Glomerular endothelial cell (primary cell): Measurements from ENCODE around the gene DIO3. TPM values are rescaled to one million over a fixed set of nuclear protein-coding genes. Genes with fewer than 3 reads are reported as not detected.
"Not testable (repeated sequence)": the region's sequence is repeated elsewhere in the genome, so short reads cannot be mapped to it uniquely, and the experiment has no call there.

Source experiments
- DNase-seq: peaks from one replicate; pipeline ENCODE4 v3.0.0-alpha.2; 2011; ENCODE audit warnings: low read depth, low spot score; ENCODE audit errors: extremely low read depth
- total RNA-seq: library from RNA; depleted of rRNA; stranded (reverse); fragments of >200 nt; gene quantifications from 2 replicates; pipeline ENCODE4 v1.2.3, GENCODE V29; 2015

The DIO3 gene
- total RNA-seq, 1 donor from 2014 or later = not detected

DNA sequence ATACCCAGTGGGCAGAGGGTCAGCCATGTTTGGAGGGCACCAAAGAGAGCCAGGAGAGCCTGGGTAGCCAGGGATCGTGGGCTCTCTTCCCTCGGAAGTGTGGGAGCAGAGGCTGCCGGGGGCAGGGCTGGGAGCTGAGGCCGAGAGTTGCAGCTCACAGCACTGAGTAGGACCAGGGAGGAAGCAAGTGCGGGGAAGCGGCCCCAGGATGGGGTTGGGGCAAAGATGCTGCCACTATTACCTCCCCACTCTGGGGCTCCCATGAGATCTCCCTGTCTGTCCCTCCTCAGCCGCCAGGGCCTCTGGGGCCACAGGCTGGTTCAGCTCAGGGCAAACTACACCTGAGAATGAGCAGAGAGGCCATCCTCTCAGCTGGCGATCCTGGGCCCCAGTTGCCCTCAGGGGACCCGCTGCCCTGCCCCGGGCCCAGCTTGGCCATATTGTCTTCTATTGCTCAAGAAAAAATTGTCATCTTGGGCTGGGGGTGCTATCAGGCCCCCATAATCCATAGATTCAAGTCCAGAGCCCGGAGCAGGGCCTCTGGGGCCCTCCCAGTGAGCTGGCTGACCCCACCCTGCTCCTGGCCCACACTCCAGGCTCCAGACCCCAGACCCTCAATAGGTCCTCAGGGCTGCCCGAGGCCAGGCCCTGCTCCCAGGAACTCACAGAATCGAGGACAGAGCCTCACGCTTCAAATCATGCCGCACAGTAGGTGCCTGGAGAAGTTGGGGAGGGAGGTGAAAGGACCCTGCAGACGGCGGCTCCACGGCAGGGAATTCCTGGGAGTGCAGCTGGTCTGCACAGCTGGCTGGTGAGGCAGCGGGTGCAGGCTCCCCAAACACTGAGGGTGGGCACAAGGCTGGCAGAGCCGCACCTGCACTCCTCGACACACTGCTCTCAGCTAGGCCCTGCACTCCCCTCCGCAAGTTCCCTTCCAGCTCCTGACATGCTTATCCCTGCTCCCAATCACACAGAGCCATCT, 20.5 kb upstream of the DIO3 start:
- no peak for DNase-seq

DNA sequence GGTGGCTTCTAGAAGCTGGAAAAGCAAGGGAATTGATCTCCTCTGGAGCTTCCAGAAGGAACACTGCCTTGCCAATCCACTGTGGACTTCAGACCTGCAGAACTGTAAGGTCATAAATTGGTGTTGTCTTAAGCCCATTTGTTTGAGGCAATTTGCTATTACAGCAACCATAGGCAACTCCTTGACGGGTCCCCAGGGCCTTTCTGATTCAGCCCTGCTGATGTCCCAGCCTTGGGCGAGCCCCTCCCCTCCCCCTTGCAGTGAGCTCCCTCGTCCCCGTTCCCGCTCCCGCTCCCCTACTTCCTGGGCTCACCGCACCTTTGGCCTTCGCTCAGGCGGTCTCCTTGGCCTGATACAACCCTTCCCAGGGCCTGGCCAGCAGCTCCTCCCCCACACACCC, 18.9 kb upstream of the DIO3 start:
- DNase-seq = no peak

DNA sequence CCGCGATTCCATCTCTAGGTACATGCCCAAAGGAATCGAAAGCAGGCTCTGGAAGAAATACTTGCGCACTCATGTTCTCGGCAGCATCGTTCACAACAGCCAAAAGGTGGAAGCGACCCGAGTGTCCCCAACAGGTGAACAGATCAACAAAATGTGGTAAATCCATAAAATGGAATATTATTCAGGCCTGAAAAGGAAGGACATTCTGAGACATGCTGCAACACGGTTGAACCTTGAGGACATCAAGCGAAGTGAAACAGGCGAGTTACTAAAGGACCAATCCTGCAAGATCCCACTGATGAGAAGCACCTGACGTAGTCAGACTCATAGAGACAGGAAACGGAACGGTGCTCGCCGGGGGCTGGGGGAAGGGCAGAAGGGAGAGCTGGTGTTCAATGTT, 17.5 kb upstream of the DIO3 start:
- no peak for DNase-seq

GRCh38 chr14:101544550-101544949, 16.7 kb upstream of the DIO3 start:
- no peak for DNase-seq

GRCh38 chr14:101546706-101547105, 14.6 kb upstream of the DIO3 start:
- DNase-seq = no peak

- DNase-seq = no peak
These were observed 14.1 kb upstream of the DIO3 start for GRCh38 chr14:101547107-101547738.

GRCh38 chr14:101547961-101548669, 13.2 kb upstream of the DIO3 start:
- DNase-seq = no peak

- DNase-seq = no peak
These were observed 12.6 kb upstream of the DIO3 start for GRCh38 chr14:101548710-101549109.

DNA sequence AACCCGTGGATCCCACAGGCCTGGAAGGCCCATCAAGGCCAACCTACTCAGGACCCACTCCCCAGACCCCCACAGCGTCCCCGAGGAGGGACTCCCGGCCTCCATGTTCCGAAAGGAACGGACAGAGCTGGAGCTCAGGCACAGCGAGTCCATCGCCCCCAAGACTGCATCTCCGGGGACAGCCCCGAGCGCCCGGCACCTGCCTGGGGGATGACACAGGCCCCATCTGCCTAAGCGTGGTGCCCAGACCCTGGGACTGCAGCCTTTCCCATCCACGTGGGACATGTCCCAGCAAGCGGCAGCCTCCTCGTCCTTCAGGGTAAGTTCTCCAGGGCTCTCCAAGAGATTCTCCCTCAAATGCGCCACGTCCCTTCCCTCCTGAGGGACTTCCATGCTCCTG, 12.1 kb upstream of the DIO3 start:
- no peak for DNase-seq

- DNase-seq = not testable (repeated sequence)
These were observed 10.9 kb upstream of the DIO3 start for GRCh38 chr14:101550202-101550912.

- no peak for DNase-seq
These were observed 9.3 kb upstream of the DIO3 start for GRCh38 chr14:101551729-101552595.

DNA sequence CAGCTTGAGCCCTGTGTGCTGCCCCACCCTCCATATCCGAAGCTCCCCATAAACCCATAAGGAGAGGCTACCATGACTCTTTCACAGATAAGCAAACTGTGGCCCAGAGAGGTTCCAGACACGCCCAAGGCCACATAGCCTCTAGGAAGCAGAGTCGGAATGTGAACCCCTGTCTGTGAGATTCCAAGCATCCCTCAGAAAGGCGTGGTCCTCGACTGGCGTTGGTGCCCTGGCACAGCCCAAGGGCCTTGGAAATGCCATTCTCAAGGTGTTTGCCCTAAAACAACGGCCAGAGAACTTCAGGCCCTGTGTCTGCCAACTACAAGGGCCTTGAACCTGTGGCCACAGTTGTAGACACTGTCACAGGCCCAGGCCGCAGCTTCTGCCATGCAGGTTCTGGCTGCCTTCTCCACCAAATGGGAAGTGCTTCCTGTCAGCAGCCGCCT, 8.5 kb upstream of the DIO3 start:
- no peak for DNase-seq

DNA sequence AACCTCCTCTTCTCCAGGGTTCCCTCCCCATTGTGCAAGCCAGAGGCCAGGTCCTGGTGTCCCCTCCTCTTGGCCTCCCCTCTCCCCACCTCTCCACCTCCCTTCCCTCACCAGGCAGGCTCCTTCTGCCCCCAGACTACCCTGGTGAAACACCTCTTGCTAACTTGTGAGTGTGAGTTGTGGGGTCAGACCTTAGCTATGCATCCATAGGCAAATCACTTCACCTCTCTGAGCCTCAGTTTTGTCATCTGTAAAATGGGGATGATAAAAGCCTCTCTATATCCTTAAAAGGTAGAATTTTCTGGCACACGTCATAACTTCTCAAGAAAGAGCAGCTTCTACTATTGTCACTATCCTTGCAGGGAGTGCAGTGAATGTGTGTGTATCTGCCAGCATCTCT, 7.9 kb upstream of the DIO3 start:
- no peak for DNase-seq

GRCh38 chr14:101553931-101554330, 7.4 kb upstream of the DIO3 start:
- DNase-seq = no peak

DNA sequence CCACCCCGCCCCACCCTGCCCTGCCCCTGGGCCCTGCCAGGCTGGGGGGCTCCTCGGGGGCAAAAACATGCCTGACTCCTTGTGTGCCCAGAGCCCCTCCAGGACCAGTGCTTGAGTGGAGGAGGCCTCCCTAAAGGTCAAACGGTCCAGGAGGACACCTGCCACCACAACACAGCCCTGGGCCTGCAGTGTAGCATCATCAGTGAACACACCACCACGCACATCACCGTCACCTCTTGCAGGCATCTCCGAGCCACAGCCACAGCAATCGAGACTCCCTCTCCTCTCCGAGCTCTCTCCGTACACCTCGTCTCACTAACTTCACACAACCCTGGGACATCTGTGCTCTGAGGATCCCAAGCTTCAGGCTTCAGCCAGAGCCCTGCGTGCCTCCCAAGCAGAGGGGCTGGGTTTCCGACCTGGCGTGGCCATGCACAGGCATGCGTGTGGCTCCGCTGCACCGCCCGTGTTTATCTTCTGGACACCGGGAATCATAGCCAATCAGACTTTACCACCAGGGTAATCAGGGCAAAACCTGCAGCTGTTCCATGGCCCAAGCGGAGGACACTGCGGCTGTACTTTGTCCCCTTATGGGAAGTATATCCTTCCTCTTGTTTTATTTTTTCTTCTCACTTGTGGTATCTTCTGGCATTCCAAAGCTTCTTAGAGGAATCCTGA, 6.2 kb upstream of the DIO3 start:
- DNase-seq = no peak

DNA sequence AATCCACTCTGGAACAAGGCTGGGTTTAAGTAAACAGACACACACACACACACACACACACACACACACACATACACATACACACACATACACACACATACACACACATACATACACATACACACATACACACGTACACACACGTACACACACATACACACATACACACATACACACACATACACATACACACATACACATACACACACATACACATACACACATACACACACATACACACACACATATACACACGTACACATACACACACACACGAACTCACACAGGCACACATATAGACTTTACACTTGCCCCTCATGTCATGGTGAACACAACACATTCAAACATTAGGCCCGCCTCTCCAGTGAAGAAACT, 5.6 kb upstream of the DIO3 start:
- DNase-seq = not testable (repeated sequence)

DNA sequence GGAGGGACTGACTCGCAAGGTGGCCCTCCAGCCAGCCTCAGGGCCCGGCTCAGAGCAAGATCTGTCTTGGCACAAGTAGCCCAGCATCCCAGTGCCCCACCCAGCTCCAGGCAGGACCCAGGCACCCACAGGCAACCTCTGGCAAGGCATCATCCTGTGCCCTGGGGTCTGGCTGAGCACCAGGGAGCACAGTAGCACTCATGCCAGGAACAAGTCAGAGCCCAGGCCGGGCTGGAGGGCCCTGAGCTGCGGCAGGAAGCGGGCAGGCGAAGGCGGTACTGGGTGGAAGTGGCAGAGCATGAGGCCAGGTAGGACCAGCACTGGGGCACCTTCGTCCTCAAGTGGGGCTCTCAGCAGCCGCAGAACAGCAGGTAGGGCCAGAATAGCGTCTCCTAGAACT, 5.2 kb upstream of the DIO3 start:
- DNase-seq = no peak

DNA sequence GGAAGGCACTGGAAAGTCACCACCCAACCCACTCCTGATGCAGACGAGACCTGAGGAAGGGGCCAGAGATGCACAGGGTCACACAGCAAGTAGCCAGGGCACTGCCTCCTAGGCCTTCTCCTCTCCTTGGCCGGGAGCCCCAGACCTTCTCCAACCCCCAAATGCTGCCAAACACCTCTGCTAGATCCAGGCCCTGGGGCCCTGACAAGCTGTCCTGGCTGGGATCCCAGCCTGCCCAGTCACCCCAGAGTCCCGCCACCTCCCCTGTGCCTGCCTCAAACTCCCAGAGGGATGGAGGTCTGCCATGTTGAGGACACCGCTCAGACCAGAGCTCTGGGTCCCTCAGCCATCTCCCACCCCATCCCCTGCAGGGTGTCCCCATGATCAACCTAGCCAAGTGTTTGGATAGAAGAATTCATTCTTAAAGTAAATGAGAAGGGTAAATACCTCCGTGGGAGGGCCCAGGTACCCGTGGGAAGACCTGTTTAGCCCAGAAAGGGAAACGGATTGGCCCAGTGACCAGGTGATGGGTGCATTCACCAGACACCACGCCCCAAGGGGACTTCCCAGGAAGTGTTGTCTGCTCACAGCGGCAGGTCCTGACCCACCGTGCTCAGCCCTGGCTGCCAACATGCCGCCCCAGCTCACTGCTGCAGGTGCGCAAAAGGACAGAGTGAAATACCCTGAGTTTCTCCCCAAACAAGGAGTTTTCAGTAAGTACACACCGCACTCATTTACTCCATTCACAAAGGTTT, 4.6 kb upstream of the DIO3 start:
- DNase-seq = no peak

- DNase-seq = no peak
These were observed 4.0 kb upstream of the DIO3 start for GRCh38 chr14:101557321-101557695.
